MM.1S (cell line): ENCODE measurements around the gene ADARB2.

Experiments
- DNase-seq: peaks from one replicate; pipeline ENCODE4 v3.0.0-alpha.2; 2015
- H2AFZ ChIP-seq: fragments of 300-600 bp; sonication (generic); 2 replicates; pipeline ENCODE4 v1.6.0; 2016; ENCODE audit warnings: antibody characterized with exemption, low read length
- H3F3A ChIP-seq: fragments of 300-600 bp; sonication (generic); 2 replicates; pipeline ENCODE4 v1.6.1; 2016; ENCODE audit warnings: mild to moderate bottlenecking, antibody characterized with exemption, low read length, moderate library complexity, mixed read lengths; ENCODE audit not compliant: insufficient read depth
- H3K27ac ChIP-seq: fragments of 300-600 bp; sonication (generic); 2 replicates; pipeline ENCODE4 v1.5.1; 2016; ENCODE audit warnings: mild to moderate bottlenecking, low read length
- H3K27me3 ChIP-seq: fragments of 300-600 bp; sonication (generic); replicated peaks from 2 replicates; pipeline ENCODE4 v1.6.0; 2016; ENCODE audit warnings: low read length; ENCODE audit not compliant: insufficient read depth
- H3K36me3 ChIP-seq: fragments of 300-600 bp; sonication (generic); replicated peaks from 2 replicates; pipeline ENCODE4 v1.6.1; 2016; ENCODE audit warnings: mild to moderate bottlenecking, low read length, mixed read lengths; ENCODE audit not compliant: insufficient read depth
- H3K4me1 ChIP-seq: fragments of 300-600 bp; sonication (generic); 2 replicates; pipeline ENCODE4 v1.6.1; 2016; ENCODE audit warnings: low read length, mixed read lengths
- H3K4me2 ChIP-seq: fragments of 300-600 bp; sonication (generic); 2 replicates; pipeline ENCODE4 v1.6.0; 2016; ENCODE audit warnings: low read depth, low read length
- H3K4me3 ChIP-seq: fragments of 300-600 bp; sonication (generic); 2 replicates; pipeline ENCODE4 v1.5.1; 2016; ENCODE audit warnings: low read length, mixed read lengths
- H3K79me2 ChIP-seq: fragments of 300-600 bp; sonication (generic); 2 replicates; pipeline ENCODE4 v1.6.1; 2016; ENCODE audit warnings: mixed run types, low read length, mixed read lengths
- H3K9ac ChIP-seq: fragments of 300-600 bp; sonication (generic); 2 replicates; pipeline ENCODE4 v1.6.1; 2016; ENCODE audit warnings: low read length, mixed read lengths
- H3K9me2 ChIP-seq: fragments of 300-600 bp; sonication (generic); replicated peaks from 2 replicates; pipeline ENCODE4 v1.6.1; 2016; ENCODE audit warnings: mild to moderate bottlenecking, low read length, mixed read lengths; ENCODE audit not compliant: insufficient read depth
- H3K9me3 ChIP-seq: fragments of 300-600 bp; sonication (generic); replicated peaks from 2 replicates; pipeline ENCODE4 v1.6.1; 2016; ENCODE audit warnings: mild to moderate bottlenecking, low read length, mixed read lengths; ENCODE audit not compliant: insufficient read depth
- H4K20me1 ChIP-seq: fragments of 300-600 bp; sonication (generic); 2 replicates; pipeline ENCODE4 v1.6.1; 2016; ENCODE audit warnings: mild to moderate bottlenecking, low read length, moderate library complexity, mixed read lengths; ENCODE audit not compliant: insufficient read depth
- EZH2 ChIP-seq: fragments of 300-600 bp; sonication (generic); optimal IDR thresholded peaks from 2 replicates; pipeline ENCODE3; 2017; ENCODE audit warnings: low read depth, mild to moderate bottlenecking, antibody characterized with exemption, low read length, mixed read lengths
- EZH2phosphoT487 ChIP-seq: fragments of 300-600 bp; sonication (generic); IDR thresholded peaks from 2 replicates; pipeline ENCODE4 v1.6.1; 2018; ENCODE audit warnings: antibody characterized with exemption, low read length
- TF ChIP-seq, protein P1 (sequence below): fragments of 300-600 bp; sonication (generic); IDR thresholded peaks from 2 replicates; pipeline ENCODE4 v1.5.1; 2016; ENCODE audit warnings: antibody characterized with exemption, low read length, mixed read lengths

The ADARB2 gene

DNA sequence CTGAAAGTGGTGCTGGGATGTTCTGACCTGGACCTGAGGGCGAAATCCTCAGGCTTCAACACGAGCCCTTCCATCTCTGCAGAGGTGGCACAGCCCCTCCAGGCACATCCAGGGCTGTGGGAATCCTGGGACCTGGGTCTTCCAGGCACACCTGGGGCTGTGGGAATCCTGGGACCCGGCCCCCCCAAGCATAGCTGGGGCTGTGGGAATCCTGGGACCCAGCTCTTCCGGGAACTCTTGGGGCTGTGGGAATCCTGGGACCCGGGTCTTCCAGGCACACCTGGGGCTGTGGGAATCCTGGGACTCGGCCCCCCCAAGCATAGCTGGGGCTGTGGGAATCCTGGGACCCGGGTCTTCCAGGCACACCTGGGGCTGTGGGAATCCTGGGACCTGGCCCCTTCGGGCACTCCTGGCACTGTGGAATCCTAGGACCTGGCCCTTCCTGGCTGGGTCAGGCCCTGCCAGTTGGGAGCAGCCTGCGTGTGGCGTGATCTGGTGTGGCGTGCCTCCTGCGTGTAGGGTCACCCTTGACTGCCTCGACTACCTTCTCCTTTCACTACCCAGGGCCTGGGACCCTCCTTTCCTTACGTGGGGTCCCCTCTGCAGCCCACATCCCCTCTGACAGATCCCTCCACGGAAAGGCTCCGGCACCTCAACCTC, 557.1 kb downstream of the ADARB2 start:
- Histone ChIP-seq H4K20me1 (no peaks in the 10 kb centered on the region), H3K4me1 (no peaks in the 10 kb centered on the region), H3K36me3 (no peaks in the 10 kb centered on the region), H3K27ac (no peak overlapping the region), H3K4me3 (no peak overlapping the region), H3K9ac (no peak overlapping the region), H3K4me2 (no peak overlapping the region), H3K79me2 (no peaks in the 10 kb centered on the region), H3K9me3 (no peaks in the 10 kb centered on the region), H3K9me2 (no peaks in the 10 kb centered on the region), H2AFZ (no peak overlapping the region), H3K27me3 (peaks cover 24% of the 10 kb centered on the region; the same call in 1 of the 2 replicates), H3F3A (no peaks in the 10 kb centered on the region)
- no peak for DNase-seq
- TF ChIP-seq, protein P1, sequence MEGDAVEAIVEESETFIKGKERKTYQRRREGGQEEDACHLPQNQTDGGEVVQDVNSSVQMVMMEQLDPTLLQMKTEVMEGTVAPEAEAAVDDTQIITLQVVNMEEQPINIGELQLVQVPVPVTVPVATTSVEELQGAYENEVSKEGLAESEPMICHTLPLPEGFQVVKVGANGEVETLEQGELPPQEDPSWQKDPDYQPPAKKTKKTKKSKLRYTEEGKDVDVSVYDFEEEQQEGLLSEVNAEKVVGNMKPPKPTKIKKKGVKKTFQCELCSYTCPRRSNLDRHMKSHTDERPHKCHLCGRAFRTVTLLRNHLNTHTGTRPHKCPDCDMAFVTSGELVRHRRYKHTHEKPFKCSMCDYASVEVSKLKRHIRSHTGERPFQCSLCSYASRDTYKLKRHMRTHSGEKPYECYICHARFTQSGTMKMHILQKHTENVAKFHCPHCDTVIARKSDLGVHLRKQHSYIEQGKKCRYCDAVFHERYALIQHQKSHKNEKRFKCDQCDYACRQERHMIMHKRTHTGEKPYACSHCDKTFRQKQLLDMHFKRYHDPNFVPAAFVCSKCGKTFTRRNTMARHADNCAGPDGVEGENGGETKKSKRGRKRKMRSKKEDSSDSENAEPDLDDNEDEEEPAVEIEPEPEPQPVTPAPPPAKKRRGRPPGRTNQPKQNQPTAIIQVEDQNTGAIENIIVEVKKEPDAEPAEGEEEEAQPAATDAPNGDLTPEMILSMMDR, result no peak
- TF ChIP-seq EZH2 (no peak), EZH2phosphoT487 (no peak)

DNA sequence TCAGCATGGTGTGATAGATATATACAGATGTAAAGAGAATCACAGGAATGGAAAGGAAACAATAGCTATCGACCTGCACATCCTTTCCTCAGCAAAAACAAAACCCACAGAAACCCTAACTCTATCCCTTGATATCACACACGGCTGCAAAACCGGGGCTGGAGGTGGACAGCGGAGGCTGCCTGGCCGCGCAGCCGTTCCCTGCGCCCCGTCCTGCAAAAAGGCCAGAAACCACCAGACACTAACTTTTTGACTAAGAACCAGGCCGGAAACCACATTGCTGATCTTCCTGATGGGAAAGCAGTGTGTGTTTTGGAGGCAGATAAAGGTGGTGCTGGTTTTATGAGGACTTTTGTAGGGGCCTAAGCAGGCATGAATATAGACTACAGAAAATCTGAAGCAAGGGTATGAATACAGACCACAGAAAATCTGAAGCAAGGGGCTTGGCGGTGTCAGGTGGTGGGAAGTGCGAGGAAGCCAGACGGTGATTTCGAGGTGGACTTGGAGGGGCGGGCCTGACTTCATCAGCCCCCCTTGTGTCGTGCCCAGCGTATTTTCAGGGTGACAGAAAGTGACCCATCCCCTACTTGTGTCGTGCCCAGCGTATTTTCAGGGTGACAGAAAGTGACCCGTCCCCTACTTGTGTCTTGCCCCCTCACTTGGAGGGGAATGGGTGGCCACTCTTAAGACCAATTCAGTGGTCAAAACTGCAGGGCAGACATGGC, 557.8 kb downstream of the ADARB2 start:
- H3K36me3 ChIP-seq, result no peaks in the 10 kb centered on the region
- no peak for TF ChIP-seq EZH2phosphoT487
- peaks cover 24% of the 10 kb centered on the region; the same call in 1 of the 2 replicates for H3K27me3 ChIP-seq
- no peaks in the 10 kb centered on the region for H3F3A ChIP-seq
- H3K9me2 ChIP-seq, result no peaks in the 10 kb centered on the region
- no peaks in the 10 kb centered on the region for H4K20me1 ChIP-seq
- no peak overlapping the region for H3K27ac ChIP-seq
- H3K4me2 ChIP-seq, result no peak overlapping the region
- H3K4me3 ChIP-seq, result no peak overlapping the region
- no peak for DNase-seq
- H3K9ac ChIP-seq, result no peak overlapping the region
- no peaks in the 10 kb centered on the region for H3K9me3 ChIP-seq
- no peaks in the 10 kb centered on the region for H3K4me1 ChIP-seq
- no peaks in the 10 kb centered on the region for H3K79me2 ChIP-seq
- H2AFZ ChIP-seq, result no peak overlapping the region

- no peak for DNase-seq
- no peak overlapping the region for H2AFZ ChIP-seq
- no peaks in the 10 kb centered on the region for H3K4me1 ChIP-seq
- no peaks in the 10 kb centered on the region for H3K9me3 ChIP-seq
- no peaks in the 10 kb centered on the region for H4K20me1 ChIP-seq
- 0 out of 2 replicates have a peak, but pooled peaks cover 14% of the 10 kb centered on the region for H3K27me3 ChIP-seq
- TF ChIP-seq EZH2phosphoT487 (no peak), EZH2 (no peak)
- TF ChIP-seq, protein P1, result no peak
- no peak overlapping the region for H3K27ac ChIP-seq
- H3F3A ChIP-seq, result no peaks in the 10 kb centered on the region
- no peaks in the 10 kb centered on the region for H3K9me2 ChIP-seq
- no peak overlapping the region for H3K4me2 ChIP-seq
- no peak overlapping the region for H3K4me3 ChIP-seq
- no peak overlapping the region for H3K9ac ChIP-seq
- no peaks in the 10 kb centered on the region for H3K79me2 ChIP-seq
- H3K36me3 ChIP-seq, result no peaks in the 10 kb centered on the region
These were observed 558.8 kb downstream of the ADARB2 start for GRCh38 chr10:1178506-1178905.

DNA sequence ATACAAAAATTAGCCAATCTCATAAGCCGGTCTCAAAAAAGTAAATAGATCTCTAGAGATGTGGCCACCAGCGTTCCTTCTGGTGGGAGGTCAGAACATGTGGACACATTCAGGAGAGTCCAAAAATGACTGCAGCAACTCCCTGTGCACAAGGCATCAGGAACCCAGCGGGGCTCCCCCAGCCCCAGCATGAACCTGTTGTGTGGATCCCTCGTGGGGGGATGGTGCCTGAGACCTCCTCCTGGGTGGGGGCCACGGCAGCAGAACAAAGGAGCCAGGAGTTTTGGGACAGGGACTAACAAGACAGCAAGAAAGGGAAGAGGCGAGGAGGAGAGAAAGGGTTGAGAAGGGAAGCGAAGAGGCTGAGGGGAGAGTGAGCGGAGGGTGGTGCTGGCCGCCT, 559.4 kb downstream of the ADARB2 start:
- Histone ChIP-seq H3K4me3 (no peak overlapping the region), H3K4me1 (no peaks in the 10 kb centered on the region), H3F3A (no peaks in the 10 kb centered on the region), H3K36me3 (no peaks in the 10 kb centered on the region), H3K9ac (no peak overlapping the region), H2AFZ (no peak overlapping the region), H3K9me3 (no peaks in the 10 kb centered on the region), H3K27me3 (0 out of 2 replicates have a peak, but pooled peaks cover 12% of the 10 kb centered on the region), H3K9me2 (no peaks in the 10 kb centered on the region), H3K4me2 (no peak overlapping the region), H3K79me2 (no peaks in the 10 kb centered on the region), H4K20me1 (no peaks in the 10 kb centered on the region), H3K27ac (no peak overlapping the region)
- DNase-seq, result no peak
- TF ChIP-seq, protein P1, result no peak
- TF ChIP-seq EZH2phosphoT487, result no peak
- no peak for TF ChIP-seq EZH2
